Panc1 (cell line): ENCODE data around the gene IQGAP1.

Experiments
- POLR2AphosphoS5 ChIP-seq: IDR thresholded peaks from 2 replicates; pipeline ENCODE4 v1.6.1; 2012; ENCODE audit warnings: mild to moderate bottlenecking, low read depth, low read length, moderate library complexity
- TF ChIP-seq, protein P1 (sequence below): fragments of 450-650 bp; IDR thresholded peaks from 2 replicates; pipeline ENCODE4 v1.5.1; 2017; ENCODE audit warnings: mild to moderate bottlenecking

GRCh38 chr15:90493647-90494046, 105.6 kb downstream of the IQGAP1 start:
- TF ChIP-seq, protein P1, sequence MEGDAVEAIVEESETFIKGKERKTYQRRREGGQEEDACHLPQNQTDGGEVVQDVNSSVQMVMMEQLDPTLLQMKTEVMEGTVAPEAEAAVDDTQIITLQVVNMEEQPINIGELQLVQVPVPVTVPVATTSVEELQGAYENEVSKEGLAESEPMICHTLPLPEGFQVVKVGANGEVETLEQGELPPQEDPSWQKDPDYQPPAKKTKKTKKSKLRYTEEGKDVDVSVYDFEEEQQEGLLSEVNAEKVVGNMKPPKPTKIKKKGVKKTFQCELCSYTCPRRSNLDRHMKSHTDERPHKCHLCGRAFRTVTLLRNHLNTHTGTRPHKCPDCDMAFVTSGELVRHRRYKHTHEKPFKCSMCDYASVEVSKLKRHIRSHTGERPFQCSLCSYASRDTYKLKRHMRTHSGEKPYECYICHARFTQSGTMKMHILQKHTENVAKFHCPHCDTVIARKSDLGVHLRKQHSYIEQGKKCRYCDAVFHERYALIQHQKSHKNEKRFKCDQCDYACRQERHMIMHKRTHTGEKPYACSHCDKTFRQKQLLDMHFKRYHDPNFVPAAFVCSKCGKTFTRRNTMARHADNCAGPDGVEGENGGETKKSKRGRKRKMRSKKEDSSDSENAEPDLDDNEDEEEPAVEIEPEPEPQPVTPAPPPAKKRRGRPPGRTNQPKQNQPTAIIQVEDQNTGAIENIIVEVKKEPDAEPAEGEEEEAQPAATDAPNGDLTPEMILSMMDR: no peak
- no peak for TF ChIP-seq POLR2AphosphoS5
